Fibroblast of peridontal ligament (primary cell): ENCODE measurements around the gene USP6.
"Not testable (repeated sequence)": the region's sequence is repeated elsewhere in the genome, so short reads cannot be mapped to it uniquely, and the experiment has no call there.

Experiments used
- DNase-seq: peaks from one replicate; pipeline ENCODE4 v3.0.0-alpha.2; 2010; ENCODE audit errors: extremely low read depth

The USP6 gene

GRCh38 chr17:5115673-5116651 lies at the start of gene USP6:
TSS of gene USP6 (plus strand) at chr17:5116032. CDS start at chr17:5130368, 14,336 bp downstream.
- no peak for DNase-seq

DNA sequence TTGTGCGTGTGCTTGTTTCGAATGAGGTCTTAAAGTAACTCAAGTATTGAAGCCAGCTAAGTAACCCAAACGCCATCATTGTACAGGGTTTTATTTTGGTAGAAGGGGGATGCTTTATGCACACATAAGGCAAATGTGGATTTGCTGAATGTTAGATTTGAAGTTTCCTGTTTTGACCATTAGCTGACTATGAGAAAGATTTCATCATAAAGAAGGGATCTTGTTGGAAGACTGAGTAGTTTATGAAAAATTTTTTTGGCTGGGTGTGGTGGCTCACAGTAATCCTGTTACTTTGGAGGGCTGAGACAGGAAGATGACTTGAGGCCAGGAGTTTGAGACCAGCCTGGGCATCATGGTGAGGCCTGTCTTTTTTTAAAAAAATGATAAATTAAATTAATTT lies 47.6 kb upstream of the USP6 start:
- no peak for DNase-seq

DNA sequence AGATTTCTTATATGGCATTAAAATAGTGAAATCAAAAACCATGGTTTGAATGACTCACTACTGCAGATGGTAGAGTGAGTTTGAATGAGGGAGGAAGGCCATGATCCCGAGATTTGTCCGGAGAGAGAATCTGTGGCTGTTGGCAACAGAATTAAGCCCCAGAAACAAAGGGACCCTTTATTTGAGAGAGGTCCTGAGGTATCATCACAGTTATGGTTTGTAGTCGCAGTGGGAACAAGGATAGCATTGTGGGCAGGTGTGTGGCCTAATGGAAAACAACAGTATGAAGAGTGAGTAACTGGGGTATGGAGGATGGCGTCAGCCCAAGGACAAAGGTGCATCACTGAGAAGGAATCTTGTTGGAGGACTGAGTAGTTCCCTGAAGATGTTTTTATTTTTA lies 46.1 kb upstream of the USP6 start:
- DNase-seq = no peak

DNA sequence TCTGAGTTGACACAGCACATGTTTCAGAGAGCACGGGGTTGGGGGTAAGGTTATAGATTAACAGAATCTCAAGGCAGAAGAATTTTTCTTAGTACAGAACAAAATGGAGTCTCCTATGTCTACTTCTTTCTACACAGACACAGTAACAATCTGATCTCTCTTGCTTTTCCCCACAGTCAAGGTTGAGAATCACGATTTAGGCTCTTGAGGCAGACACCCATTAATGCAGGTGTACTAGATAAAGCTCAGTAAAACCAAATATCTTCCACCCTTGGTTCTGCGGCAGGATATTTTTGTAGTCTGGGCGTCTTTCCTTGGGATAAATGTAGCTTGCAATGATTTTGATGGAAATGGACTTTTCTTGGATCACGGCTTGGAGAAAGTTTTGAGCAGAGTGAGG lies 40.4 kb upstream of the USP6 start:
- DNase-seq = not testable (repeated sequence)

- not testable (repeated sequence) for DNase-seq
These were observed 38.6 kb upstream of the USP6 start for GRCh38 chr17:5077275-5077674.

GRCh38 chr17:5077781-5078105 lies 38.1 kb upstream of the USP6 start:
- DNase-seq = no peak

GRCh38 chr17:5078106-5079028 lies 37.5 kb upstream of the USP6 start, which contains the start of gene ZFP3:
TSS of gene ZFP3 (plus strand) at chr17:5078467. CDS start at chr17:5091505, 13,038 bp downstream.
- DNase-seq = peak; percentile 86

- no peak for DNase-seq
These were observed 35.2 kb upstream of the USP6 start for GRCh38 chr17:5080591-5080990.

DNA sequence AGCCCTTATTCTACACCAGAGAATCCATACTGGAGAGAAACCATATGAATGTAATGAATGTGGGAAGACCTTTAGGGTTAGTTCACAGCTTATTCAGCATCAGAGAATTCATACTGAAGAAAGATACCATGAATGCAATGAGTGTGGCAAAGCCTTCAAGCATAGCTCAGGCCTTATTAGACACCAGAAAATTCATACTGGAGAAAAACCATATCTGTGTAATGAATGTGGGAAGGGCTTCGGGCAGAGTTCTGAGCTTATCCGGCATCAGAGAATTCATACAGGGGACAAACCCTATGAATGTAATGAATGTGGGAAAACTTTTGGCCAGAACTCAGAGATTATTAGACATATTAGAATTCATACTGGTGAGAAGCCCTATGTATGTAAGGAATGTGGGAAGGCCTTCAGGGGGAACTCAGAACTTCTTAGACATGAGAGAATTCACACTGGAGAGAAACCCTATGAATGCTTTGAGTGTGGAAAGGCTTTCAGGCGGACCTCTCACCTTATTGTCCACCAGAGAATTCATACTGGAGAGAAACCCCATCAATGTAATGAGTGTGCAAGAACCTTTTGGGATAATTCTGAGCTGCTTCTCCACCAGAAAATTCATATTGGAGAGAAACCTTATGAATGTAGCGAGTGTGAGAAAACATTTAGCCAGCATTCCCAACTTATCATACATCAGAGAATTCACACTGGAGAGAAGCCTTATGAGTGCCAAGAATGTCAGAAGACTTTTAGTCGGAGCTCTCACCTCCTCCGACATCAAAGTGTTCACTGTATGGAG lies 23.4 kb upstream of the USP6 start:
- no peak for DNase-seq

- no peak for DNase-seq
These were observed 19.1 kb upstream of the USP6 start for GRCh38 chr17:5096731-5097100.

DNA sequence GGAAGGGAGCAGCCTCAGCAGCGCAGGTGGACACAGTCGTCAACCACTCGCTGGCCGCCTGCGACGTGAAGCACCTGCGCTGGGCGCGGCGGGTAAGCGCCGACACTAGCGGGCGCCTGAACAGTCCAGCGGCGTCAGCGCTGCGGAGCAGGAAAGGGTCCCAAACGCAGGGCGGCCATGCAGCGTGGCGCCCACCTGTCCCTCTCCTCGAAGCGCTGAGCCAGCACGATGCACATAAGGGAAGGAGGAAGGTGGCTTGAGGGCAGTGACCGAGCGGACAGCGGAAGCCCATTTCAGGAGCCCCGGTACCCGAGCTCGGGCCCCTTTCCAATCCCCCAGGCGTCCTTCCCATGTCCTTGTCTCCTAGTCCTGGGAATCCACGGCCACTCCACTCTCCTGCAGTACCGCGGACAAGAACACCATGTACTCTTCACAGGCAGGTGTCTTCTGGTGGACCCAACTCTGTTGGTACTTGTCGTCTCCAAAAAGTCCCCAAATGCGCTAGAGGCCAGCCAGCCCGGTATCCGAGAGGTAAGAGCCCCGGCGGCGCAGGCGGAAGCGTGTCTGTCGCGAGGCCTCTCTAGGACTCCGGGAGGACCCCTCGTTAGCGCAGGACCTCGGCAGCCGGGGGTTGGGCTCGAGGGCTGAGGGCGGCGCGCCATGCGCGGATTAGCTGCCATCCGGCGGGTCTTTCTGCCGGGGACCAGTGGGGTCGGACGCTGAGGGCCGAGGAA lies 18.6 kb upstream of the USP6 start:
- DNase-seq = no peak

DNA sequence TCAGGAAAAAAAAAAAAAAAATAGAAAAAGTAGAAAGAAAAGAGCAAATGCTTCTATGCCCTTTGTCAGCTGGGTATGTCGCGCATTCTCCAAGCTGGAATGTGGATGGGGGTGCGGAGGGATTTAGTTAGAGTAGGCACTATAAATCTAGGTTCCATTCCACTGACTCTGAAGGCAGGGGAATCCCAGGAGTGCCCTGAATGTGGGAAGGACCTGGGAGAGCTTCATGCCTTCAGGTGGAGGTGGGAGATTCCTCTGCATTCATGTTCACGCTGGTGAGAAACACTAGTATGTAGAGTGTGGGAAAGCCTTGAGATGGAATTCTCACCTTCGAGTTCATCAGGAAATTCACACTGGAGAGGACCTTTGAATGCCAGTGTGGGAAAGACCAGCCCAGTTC lies 16.6 kb upstream of the USP6 start:
- no peak for DNase-seq

DNA sequence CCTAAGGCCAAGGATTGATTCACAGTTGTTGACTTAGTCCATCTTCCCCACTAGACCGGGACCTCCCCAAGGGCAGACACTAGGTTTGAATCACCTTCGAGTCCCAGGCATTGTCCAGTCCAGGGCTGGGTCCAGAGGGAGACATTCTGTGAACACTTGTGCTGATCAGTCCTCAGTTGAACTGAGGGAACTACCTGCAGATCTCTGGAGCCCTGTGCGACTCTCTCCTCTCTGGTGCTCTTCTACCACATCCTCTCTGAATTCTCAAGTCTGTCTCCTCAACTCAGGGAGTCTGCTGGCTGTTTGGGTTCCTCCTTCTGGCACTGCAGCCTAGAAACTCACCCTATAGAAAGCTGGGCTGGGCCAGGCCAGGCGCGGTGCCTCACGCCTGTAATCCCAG lies 15.0 kb upstream of the USP6 start:
- no peak for DNase-seq

DNA sequence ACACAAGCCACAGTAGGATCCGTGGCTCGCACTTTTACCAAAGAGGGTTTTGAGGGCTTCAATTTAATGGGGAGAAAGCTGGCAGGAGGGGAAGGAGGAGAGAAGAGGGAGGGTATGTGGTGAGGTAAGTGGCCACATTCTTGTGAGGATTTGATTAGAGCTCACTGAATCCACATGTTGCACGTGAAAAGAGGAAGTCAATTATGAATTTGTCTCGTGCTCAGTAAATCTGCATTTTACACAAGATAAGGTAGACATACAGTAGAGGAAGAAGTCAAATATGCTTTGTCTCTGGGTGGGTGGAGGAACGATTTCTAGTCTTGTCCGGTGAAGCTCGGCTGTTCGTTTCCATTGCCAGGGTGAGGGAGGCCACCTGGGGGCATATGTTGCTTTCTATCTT lies 5.0 kb upstream of the USP6 start:
- DNase-seq = peak; percentile 4

DNA sequence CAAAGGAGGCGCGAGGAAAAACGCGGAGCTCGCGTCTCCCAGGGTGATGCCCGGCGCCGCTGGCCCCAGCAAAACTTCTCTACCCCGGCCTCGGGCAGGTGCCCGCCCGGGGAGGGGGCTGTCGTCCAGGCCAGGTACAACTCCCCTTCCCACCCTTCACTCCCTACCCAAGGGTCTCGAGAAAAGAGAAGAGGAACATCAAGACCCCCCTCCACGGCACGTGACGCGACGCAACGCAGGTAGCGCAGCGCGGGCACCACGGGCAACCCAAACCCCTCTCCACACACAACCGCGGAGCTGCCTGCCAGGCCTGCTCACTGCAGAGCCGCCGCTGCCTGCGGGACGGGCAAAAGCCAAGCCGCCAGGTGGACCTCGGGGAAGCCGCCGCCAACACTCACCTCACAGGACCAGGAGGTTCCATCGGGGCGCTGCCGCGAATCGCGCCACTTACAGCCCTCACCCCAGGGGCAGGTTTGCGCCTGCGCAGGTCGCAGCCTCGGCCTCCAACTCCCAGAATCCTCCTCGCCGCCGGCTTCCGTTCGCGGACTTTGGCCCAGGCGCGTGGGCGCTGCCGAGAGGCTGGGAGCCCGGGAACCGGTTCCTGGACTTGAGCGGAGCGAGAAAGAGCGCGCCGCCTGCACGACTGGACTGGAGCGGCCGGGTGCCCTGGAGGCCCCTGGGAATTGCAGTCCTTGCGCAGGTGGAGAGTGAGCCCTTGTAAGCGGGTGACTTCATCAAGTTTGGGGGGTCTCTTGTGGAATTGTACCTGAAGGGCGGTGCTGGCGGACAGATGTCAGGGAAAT lies 4.2 kb upstream of the USP6 start, which contains the start of gene ZNF232:
ZNF232 (minus strand) TSS at position 477 of the 803 bp plus-strand sequence; CDS start at position 421, 56 bp downstream.
- peak; percentile 86 for DNase-seq

DNA sequence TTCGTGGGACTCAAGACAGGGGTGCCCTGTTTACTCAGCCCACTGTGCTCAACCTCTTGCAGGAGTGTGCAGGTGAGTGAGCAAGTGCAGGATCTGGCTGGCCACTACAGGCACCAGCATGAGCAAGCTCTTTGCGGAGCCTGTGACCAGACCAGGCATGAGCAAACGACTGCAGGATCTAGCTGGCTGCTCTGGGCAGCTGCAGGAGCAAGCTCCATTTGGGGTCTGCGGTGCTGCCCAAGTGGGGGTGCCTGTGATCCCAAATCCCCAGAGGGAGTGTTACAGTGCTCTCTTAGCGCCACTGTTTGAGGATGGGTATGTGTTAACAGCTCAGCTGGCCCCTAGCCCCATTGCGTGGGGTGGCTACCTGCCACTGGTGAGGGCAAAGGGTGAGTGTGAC lies 2.4 kb downstream of the USP6 start:
- DNase-seq = no peak

DNA sequence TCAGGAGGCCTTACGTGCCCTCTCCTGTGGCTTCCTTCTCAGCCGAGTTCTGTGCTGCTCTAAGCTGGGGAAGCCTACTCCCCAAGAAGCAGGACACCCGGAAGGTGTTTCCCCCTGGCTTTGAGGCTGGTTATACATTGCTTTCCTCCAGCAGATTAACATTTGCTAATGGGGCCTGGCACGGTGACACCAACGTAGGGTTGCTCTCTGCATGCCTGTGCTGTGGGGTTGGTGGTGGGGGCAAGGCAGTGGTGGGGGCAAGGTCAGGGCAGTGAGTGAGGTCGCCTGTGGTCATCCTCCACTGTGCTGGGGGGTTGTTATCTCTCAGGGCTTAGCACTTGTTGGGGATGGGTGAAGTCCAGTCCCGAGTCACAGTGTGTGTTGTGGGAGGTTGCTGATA lies 4.2 kb downstream of the USP6 start:
- no peak for DNase-seq

GRCh38 chr17:5120436-5121185 lies 4.8 kb downstream of the USP6 start:
- not testable (repeated sequence) for DNase-seq

GRCh38 chr17:5121186-5121841 lies 5.5 kb downstream of the USP6 start:
- no peak for DNase-seq
